Ammon's horn (tissue), 1 donor: Measurements from ENCODE around the gene IFT57.

ENCODE experiments used
- DNase-seq: peaks from one replicate; pipeline ENCODE4 v3.0.0-alpha.2; 2016; ENCODE audit warnings: low spot score

Gene IFT57

GRCh38 chr3:108219336-108219735 is 2.9 kb downstream of the IFT57 start:
- DNase-seq: no peak

DNA sequence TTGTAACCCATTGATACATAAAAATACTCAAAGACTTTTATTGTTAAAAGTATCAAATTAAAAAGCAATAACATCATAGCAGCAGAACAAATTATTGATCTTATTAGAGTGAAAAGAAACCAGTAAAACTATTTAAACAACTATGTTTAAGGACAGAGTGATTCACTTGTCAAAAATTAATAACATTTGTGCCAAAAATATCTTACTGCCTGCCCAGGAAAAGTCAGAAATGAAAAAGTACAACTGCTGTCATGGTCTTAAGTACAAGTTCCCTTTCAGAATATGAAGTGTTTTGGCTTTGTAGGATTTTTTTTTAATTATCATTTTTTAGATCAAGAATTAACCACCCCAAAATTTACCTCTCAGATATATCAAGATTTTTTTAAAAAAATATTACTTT is 3.4 kb downstream of the IFT57 start:
- no peak for DNase-seq

DNA sequence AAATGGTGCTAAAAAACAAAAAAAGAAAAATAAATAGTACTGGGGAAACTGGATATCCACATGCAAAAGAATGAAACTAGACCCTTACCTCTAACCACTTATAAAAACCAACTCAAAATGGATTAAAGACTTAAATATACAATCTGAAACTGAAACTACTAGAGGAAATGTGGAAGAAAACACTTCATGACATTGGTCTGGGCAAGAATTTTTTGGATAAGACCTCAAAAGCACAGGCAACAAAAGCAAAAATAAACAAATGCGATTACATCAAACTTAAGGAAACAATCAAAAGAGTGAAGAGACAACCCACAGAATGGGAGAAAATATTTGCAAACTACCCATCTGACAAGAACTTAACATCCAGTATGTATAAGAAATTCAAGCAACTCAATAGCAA is 6.4 kb downstream of the IFT57 start:
- DNase-seq: no peak

GRCh38 chr3:108209579-108209978 is 12.6 kb downstream of the IFT57 start:
- DNase-seq: no peak

DNA sequence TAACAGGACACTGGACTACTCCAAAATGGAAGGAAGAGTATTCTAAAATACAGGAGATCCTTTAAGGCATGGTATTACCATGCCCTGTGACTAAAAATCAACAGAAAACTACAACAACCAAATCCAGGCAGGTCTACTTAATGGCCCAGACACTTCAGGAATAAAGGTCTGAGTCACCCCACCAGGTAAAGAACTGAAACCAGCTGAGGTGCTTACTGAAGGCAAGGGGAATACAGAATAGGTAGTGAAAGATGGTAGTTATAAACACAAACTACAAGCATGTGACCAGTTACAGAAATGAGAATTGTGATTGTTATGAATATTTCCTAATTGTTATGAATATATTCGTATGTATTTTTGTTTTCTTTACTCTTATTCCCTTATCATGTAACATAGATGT is 13.4 kb downstream of the IFT57 start:
- DNase-seq: no peak

- DNase-seq: no peak
Observed at GRCh38 chr3:108202834-108203233, 19.4 kb downstream of the IFT57 start.

DNA sequence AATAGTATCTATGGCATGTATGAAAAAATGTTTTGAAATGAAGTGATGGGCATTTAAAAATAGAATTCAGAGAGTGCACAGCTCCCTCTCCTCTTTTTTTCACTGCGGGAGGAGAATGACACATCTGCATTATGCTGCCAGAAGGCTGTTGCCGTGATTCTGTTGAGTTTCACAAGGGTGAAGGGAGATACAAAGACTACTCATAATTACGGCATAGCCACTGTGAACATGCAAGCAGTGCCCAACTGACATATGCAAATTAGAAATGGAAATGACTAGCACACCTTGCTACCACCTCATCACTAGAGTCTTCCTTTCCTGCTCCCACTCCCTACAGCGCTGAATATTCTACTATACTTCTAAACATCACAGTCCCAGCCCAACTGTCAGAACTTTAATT is 20.1 kb downstream of the IFT57 start:
- no peak for DNase-seq

- DNase-seq: no peak
Observed at GRCh38 chr3:108201258-108201657, 21.0 kb downstream of the IFT57 start.

DNA sequence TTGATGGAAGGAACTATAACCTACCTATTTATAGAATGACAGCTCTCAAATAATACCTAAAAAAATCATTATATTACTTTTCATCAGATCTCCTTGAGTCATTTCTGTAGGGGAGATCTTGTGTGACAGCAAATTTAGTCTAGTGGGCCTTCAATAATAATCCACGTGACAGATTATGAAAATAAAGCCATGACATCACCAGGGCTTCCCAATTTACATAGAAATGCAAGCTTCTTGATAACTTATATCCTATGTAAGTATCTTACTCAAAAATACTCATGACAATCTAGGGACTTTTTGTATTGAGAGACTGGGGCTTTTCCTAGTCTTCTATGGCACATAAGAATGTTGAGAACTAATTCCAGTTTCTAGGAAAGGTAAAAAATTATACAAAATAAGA is 21.6 kb downstream of the IFT57 start:
- DNase-seq: no peak

GRCh38 chr3:108200024-108200423 is 22.2 kb downstream of the IFT57 start:
- DNase-seq: no peak

- DNase-seq: no peak
Observed at GRCh38 chr3:108191394-108191793, 30.8 kb downstream of the IFT57 start.

DNA sequence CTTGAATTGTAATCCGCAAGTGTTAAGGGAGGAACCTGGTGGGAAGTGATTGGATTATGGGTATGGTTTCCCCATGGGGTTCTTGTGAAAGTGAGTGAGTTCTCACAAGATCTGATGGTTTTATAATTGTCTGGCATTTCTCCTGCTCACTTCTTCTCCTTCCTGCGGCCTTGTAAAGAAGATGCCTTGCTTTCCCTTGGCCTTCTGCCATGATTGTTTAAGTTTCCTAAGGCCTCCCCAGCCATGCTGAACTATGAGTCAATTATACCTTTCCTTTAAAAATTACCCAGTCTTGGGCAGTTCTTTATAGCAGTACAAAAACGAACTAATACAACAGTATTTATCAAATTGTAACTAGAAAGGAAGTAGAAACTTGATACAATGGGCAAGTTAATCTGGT is 31.9 kb downstream of the IFT57 start:
- DNase-seq: no peak

GRCh38 chr3:108189440-108189839 is 32.8 kb downstream of the IFT57 start:
- no peak for DNase-seq

- no peak for DNase-seq
Observed at GRCh38 chr3:108185536-108185935, 36.7 kb downstream of the IFT57 start.

GRCh38 chr3:108184824-108185223 is 37.4 kb downstream of the IFT57 start:
- DNase-seq: no peak

DNA sequence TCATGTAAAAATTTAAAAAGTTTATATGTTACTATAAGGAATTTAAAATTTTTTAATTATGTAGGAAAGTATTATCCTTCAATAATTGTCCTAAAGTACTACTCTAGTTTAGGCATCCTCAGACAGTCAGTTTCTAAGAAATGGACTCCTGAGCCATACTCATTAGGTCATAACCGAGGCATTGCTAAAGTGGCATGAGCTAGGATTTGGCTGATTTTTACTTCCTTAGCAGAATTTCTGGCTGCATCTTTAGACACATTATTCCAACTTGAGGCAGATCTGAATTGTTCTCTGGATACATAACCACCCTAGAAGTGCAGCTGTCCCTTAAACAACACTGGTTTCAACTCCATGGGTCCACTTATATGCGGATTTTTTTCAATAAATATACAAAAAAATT is 38.3 kb downstream of the IFT57 start:
- no peak for DNase-seq

DNA sequence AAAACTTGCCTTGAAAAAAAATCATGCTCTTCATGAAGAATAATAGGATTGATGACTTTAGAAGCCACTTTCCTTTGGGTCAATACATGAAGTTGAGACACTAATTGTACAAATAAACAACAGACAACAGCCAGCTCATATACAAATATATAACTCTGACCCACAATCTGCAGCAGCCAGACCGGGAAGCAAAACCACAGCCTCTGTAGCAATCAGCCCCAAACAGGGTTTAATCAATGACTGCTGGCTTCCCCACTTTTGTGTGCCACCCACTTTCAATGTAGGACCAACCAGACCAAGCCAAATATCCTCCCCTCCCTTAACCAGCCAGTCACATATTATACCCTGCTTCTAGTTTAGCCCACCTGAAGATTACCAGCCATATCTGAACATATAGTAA is 39.0 kb downstream of the IFT57 start:
- no peak for DNase-seq

GRCh38 chr3:108182339-108182738 is 39.9 kb downstream of the IFT57 start:
- DNase-seq: no peak

GRCh38 chr3:108181172-108181571 is 41.1 kb downstream of the IFT57 start:
- no peak for DNase-seq

GRCh38 chr3:108180194-108180593 is 42.0 kb downstream of the IFT57 start:
- no peak for DNase-seq

- no peak for DNase-seq
Observed at GRCh38 chr3:108178676-108179075, 43.5 kb downstream of the IFT57 start.

- DNase-seq: no peak
Observed at GRCh38 chr3:108177536-108177935, 44.7 kb downstream of the IFT57 start.

- no peak for DNase-seq
Observed at GRCh38 chr3:108175352-108175751, 46.9 kb downstream of the IFT57 start.

- no peak for DNase-seq
Observed at GRCh38 chr3:108171106-108171505, 51.1 kb downstream of the IFT57 start.

DNA sequence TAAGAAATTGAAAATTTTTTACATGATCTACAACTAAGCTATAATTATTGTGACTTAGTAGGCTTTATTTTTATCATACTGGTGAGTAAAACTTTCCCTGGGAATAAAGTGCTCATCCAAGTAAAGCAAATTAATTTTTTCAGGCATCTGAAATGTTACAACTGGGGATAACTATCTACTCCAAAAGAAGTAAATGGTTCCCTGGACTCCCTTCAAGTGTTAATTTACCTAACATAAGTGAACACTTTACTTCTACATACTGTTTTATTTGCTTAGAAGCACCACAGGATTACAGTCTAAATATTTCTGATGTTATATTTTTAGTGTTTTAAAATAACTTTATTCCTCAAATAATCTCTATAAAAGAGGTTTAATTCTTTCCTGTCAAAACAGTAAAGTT is 57.8 kb downstream of the IFT57 start:
- DNase-seq: no peak
